Central memory CD4-positive, alpha-beta T cell (primary cell): Measurements from ENCODE around the gene CRACR2A.

ENCODE experiments used
- DNase-seq: peaks from one replicate; pipeline ENCODE4 v3.0.0; 2022

CRACR2A gene

GRCh38 chr12:3751151-3752095 lies 1.5 kb downstream of the CRACR2A start:
- DNase-seq = no peak

GRCh38 chr12:3750616-3751015 lies 2.3 kb downstream of the CRACR2A start:
- DNase-seq = no peak

- no peak for DNase-seq
Measured at GRCh38 chr12:3748620-3749019, 4.3 kb downstream of the CRACR2A start.

- no peak for DNase-seq
Measured at GRCh38 chr12:3747976-3748619, 4.8 kb downstream of the CRACR2A start.

GRCh38 chr12:3747543-3747942 lies 5.4 kb downstream of the CRACR2A start:
- DNase-seq = peak; percentile 68

GRCh38 chr12:3746758-3747157 lies 6.2 kb downstream of the CRACR2A start:
- no peak for DNase-seq

- DNase-seq = no peak
Measured at GRCh38 chr12:3745152-3745551, 7.8 kb downstream of the CRACR2A start.

GRCh38 chr12:3744229-3744901 lies 8.5 kb downstream of the CRACR2A start:
- DNase-seq = no peak

GRCh38 chr12:3743803-3744202 lies 9.1 kb downstream of the CRACR2A start:
- no peak for DNase-seq

GRCh38 chr12:3741882-3742672 lies 10.8 kb downstream of the CRACR2A start:
- no peak for DNase-seq

- DNase-seq = no peak
Measured at GRCh38 chr12:3740480-3741231, 12.3 kb downstream of the CRACR2A start.

GRCh38 chr12:3735432-3735831 lies 17.5 kb downstream of the CRACR2A start:
- no peak for DNase-seq

- no peak for DNase-seq
Measured at GRCh38 chr12:3732901-3733300, 20.0 kb downstream of the CRACR2A start.

GRCh38 chr12:3730111-3730510 lies 22.8 kb downstream of the CRACR2A start:
- DNase-seq = no peak

- no peak for DNase-seq
Measured at GRCh38 chr12:3728686-3729085, 24.2 kb downstream of the CRACR2A start.

GRCh38 chr12:3727877-3728632 lies 24.9 kb downstream of the CRACR2A start:
- DNase-seq = peak; percentile 65

- DNase-seq = no peak
Measured at GRCh38 chr12:3727354-3727753, 25.6 kb downstream of the CRACR2A start.

GRCh38 chr12:3726456-3726855 lies 26.5 kb downstream of the CRACR2A start:
- no peak for DNase-seq

- no peak for DNase-seq
Measured at GRCh38 chr12:3725388-3726115, 27.4 kb downstream of the CRACR2A start.
